OCI-LY1 (cell line): ENCODE results near the gene GBP7.

Experiments used
- EZH2 ChIP-seq: fragments of 200-600 bp; sonication (generic), shearing (Covaris generic); IDR thresholded peaks from 2 replicates; pipeline ENCODE4 v1.8.0; 2017; ENCODE audit warnings: borderline replicate concordance, mixed run types, mild to moderate bottlenecking, antibody characterized with exemption, low read length, moderate library complexity, mixed read lengths
- TF ChIP-seq, protein P1 (sequence below): fragments of 200-600 bp; sonication (generic), shearing (Covaris generic); IDR thresholded peaks from 2 replicates; pipeline ENCODE4 v1.5.1; 2017; ENCODE audit warnings: mild to moderate bottlenecking, antibody characterized with exemption, low read length, moderate library complexity, mixed read lengths

DNA sequence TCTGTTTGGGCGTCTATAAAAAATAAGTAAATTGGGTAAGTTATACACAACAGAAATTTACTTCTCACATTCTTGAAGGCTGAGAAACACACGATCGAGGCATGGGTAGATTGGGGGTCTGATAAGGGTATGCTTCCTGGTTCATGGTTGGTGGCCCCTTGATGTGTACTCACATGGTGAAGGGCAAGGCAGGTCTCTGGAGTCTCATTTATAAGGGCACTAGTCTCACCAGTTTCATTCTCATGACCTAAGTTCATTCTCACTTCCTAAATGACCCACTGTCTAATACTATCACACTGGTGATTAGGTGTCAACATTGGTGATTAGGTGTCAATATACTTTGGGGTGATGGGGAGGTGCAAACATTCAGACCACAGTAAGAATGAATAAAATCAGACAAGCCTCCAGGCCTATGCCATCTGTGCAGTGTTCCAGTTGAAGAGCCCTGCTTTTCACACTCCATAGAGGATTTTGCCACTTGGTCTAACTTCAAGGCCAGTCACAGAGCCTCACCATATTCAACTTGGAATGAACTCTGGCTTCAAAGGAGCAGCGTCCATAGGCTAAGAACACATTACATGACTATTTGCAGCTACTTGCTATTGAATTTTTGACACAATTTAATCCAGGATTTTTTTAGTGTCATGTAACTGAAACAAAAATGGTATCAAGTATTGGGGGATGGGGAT, 25.4 kb upstream of the GBP7 start:
- TF ChIP-seq, protein P1, sequence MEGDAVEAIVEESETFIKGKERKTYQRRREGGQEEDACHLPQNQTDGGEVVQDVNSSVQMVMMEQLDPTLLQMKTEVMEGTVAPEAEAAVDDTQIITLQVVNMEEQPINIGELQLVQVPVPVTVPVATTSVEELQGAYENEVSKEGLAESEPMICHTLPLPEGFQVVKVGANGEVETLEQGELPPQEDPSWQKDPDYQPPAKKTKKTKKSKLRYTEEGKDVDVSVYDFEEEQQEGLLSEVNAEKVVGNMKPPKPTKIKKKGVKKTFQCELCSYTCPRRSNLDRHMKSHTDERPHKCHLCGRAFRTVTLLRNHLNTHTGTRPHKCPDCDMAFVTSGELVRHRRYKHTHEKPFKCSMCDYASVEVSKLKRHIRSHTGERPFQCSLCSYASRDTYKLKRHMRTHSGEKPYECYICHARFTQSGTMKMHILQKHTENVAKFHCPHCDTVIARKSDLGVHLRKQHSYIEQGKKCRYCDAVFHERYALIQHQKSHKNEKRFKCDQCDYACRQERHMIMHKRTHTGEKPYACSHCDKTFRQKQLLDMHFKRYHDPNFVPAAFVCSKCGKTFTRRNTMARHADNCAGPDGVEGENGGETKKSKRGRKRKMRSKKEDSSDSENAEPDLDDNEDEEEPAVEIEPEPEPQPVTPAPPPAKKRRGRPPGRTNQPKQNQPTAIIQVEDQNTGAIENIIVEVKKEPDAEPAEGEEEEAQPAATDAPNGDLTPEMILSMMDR = no peak
- no peak for TF ChIP-seq EZH2
